Measurements from ENCODE around the gene ANKRD40.

The ANKRD40 gene

DNA sequence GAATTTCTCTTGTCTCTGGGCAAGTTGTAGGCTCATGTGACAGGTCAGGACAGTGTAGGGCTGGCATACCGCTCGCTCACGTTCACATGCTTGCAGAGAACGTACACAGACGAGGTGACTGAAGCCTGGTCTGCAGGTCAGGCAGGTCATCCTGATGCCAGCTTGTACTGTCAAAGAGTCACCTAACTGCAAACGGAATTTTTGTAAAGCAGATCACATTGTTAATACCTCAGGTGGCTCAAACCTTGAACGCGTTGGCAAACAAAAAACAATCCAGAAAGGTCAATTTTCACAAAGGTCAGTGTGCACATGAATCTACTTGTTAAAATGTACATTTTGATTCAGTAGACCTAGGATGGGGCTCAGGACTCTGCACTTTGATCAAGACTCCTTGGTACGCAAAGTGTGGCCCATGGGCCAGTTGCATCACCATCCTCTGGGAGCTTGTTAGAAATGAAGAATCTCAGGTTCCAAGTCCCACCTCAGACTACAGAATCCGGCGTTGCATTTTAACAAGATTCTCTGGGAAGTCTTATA, 28.6 kb downstream of the ANKRD40 start:
- Histone ChIP-seq H3K27me3 (ENCODE audit: low read length) (no peaks in the 10 kb centered on the region), H3F3A (ENCODE audit: insufficient read depth) (no peaks in the 10 kb centered on the region), H3K4me2 (ENCODE audit: low read depth, low read length, poor library complexity, severe bottlenecking) (no peak overlapping the region), H2AFZ (ENCODE audit: low read depth, low read length, severe bottlenecking) (no peak overlapping the region), H3K27ac (ENCODE audit: low read depth, low read length) (no peak overlapping the region), H3K4me3 (ENCODE audit: insufficient read depth, low read length, poor library complexity, severe bottlenecking) (no peak overlapping the region), H3K36me3 (ENCODE audit: low read length) (no peaks in the 10 kb centered on the region), H4K20me1 (ENCODE audit: low read depth, low read length) (no peaks in the 10 kb centered on the region), H3K9me3 (ENCODE audit: insufficient read depth, low read length) (no peaks in the 10 kb centered on the region), H3K79me2 (ENCODE audit: insufficient read depth, low read length) (no peaks in the 10 kb centered on the region), H3K9me2 (replicated peaks; ENCODE audit: insufficient read depth, low read length) (no peaks in the 10 kb centered on the region), H3K9ac (ENCODE audit: low read length) (no peak overlapping the region)
- TF ChIP-seq, protein P1, sequence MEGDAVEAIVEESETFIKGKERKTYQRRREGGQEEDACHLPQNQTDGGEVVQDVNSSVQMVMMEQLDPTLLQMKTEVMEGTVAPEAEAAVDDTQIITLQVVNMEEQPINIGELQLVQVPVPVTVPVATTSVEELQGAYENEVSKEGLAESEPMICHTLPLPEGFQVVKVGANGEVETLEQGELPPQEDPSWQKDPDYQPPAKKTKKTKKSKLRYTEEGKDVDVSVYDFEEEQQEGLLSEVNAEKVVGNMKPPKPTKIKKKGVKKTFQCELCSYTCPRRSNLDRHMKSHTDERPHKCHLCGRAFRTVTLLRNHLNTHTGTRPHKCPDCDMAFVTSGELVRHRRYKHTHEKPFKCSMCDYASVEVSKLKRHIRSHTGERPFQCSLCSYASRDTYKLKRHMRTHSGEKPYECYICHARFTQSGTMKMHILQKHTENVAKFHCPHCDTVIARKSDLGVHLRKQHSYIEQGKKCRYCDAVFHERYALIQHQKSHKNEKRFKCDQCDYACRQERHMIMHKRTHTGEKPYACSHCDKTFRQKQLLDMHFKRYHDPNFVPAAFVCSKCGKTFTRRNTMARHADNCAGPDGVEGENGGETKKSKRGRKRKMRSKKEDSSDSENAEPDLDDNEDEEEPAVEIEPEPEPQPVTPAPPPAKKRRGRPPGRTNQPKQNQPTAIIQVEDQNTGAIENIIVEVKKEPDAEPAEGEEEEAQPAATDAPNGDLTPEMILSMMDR (IDR thresholded peaks at IDR 0.05; ENCODE audit: insufficient read depth, low read length, poor library complexity, severe bottlenecking): no peak

DNA sequence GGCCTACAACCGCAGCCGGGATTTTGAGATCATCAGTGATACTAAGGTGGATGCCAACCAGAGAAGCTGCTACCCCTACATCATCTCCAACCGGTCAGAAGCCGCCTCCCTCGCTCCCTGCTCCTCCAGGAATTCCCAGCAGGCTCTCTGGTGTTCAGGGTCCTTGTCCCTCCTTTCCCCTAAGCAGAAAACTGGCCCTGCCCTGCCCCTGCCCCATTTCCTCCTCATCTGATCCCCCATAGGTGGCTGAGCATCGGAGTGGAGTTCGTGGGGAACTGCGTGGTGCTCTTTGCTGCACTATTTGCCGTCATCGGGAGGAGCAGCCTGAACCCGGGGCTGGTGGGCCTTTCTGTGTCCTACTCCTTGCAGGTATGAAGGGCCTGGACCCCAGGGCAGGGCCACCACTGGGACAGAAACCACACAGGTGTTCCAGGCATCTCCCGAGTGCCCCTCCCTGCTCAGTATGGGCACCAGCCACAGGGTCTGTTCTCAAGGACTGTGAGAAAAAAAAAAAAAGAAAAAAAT, 29.8 kb downstream of the ANKRD40 start:
- no peak overlapping the region for H2AFZ ChIP-seq (ENCODE audit: low read depth, low read length, severe bottlenecking)
- H3F3A ChIP-seq (ENCODE audit: insufficient read depth): no peaks in the 10 kb centered on the region
- no peak overlapping the region for H3K9ac ChIP-seq (ENCODE audit: low read length)
- H3K36me3 ChIP-seq (ENCODE audit: low read length): no peaks in the 10 kb centered on the region
- H3K27ac ChIP-seq (ENCODE audit: low read depth, low read length): no peak overlapping the region
- no peaks in the 10 kb centered on the region for H3K9me2 ChIP-seq (replicated peaks; ENCODE audit: insufficient read depth, low read length)
- H3K4me3 ChIP-seq (ENCODE audit: insufficient read depth, low read length, poor library complexity, severe bottlenecking): no peak overlapping the region
- no peaks in the 10 kb centered on the region for H4K20me1 ChIP-seq (ENCODE audit: low read depth, low read length)
- TF ChIP-seq, protein P1 (IDR thresholded peaks at IDR 0.05; ENCODE audit: insufficient read depth, low read length, poor library complexity, severe bottlenecking): no peak
- no peak overlapping the region for H3K4me2 ChIP-seq (ENCODE audit: low read depth, low read length, poor library complexity, severe bottlenecking)
- H3K79me2 ChIP-seq (ENCODE audit: insufficient read depth, low read length): no peaks in the 10 kb centered on the region
- no peaks in the 10 kb centered on the region for H3K27me3 ChIP-seq (ENCODE audit: low read length)
- H3K9me3 ChIP-seq (ENCODE audit: insufficient read depth, low read length): no peaks in the 10 kb centered on the region

DNA sequence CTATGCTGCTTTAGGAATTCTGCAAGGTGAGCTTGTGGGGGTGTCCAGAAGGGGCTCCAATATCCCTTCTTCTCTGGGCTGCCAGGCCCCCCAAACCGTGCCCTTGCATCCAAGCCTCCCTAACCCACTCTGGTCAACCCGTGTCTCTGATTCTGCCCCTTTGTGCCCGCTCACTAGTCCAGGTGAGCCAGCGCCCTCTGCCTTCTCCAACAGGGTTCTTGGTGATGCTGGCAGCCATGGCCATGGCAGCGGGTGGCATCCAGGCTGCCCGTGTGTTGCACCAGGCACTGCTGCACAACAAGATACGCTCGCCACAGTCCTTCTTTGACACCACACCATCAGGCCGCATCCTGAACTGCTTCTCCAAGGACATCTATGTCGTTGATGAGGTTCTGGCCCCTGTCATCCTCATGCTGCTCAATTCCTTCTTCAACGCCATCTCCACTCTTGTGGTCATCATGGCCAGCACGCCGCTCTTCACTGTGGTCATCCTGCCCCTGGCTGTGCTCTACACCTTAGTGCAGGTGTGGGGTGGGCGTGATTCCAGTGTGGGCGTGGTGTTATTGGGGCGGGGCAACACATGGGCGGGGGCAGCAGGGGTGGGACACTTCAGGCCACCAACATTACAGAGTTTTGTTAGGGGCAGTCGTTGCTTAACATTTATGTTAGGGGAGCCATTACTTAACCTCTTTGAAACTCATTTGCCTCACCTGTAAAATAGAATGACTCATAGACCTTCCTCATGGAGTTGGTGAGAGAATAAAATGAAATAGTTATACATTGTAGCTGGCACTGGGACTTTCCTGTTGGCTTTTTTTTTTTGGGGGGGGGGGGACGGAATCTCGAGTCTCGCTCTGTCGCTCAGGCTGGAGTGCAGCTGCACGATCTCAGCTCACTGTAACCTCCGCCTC, 31.4 kb downstream of the ANKRD40 start:
- no peaks in the 10 kb centered on the region for H3K79me2 ChIP-seq (ENCODE audit: insufficient read depth, low read length)
- no peak overlapping the region for H3K4me2 ChIP-seq (ENCODE audit: low read depth, low read length, poor library complexity, severe bottlenecking)
- no peak overlapping the region for H3K27ac ChIP-seq (ENCODE audit: low read depth, low read length)
- H3K36me3 ChIP-seq (ENCODE audit: low read length): no peaks in the 10 kb centered on the region
- no peak for TF ChIP-seq EZH2phosphoT487 (conservative IDR thresholded peaks at IDR 0.05; ENCODE audit: low read length)
- TF ChIP-seq, protein P1 (IDR thresholded peaks at IDR 0.05; ENCODE audit: insufficient read depth, low read length, poor library complexity, severe bottlenecking): no peak
- no peaks in the 10 kb centered on the region for H4K20me1 ChIP-seq (ENCODE audit: low read depth, low read length)
- no peak overlapping the region for H2AFZ ChIP-seq (ENCODE audit: low read depth, low read length, severe bottlenecking)
- H3F3A ChIP-seq (ENCODE audit: insufficient read depth): no peaks in the 10 kb centered on the region
- H3K9me2 ChIP-seq (replicated peaks; ENCODE audit: insufficient read depth, low read length): no peaks in the 10 kb centered on the region
- no peaks in the 10 kb centered on the region for H3K9me3 ChIP-seq (ENCODE audit: insufficient read depth, low read length)
- no peak overlapping the region for H3K9ac ChIP-seq (ENCODE audit: low read length)
- no peaks in the 10 kb centered on the region for H3K27me3 ChIP-seq (ENCODE audit: low read length)
- no peak overlapping the region for H3K4me3 ChIP-seq (ENCODE audit: insufficient read depth, low read length, poor library complexity, severe bottlenecking)

All from SU-DHL-6 (cell line).